ENCODE data around the gene PDZK1IP1.
"Not testable (repeated sequence)": the region's sequence is repeated elsewhere in the genome, so short reads cannot be mapped to it uniquely, and the experiment has no call there.

Gene PDZK1IP1

GRCh38 chr1:47172782-47173181 lies 17.1 kb downstream of the PDZK1IP1 start:
- no peak for TF ChIP-seq CTCF (IDR thresholded peaks at IDR 0.05; ENCODE audit: insufficient read depth, low read depth, low read length, missing control alignments)
- H3K4me3 ChIP-seq (ENCODE audit: low read depth, low read length): no peak overlapping the region
- DNase-seq (ENCODE audit: low read depth): no peak

- no peak for DNase-seq (ENCODE audit: low read depth)
- no peak for TF ChIP-seq CTCF (IDR thresholded peaks at IDR 0.05; ENCODE audit: insufficient read depth, low read depth, low read length, missing control alignments)
- no peak overlapping the region for H3K4me3 ChIP-seq (ENCODE audit: low read depth, low read length)
Measured at GRCh38 chr1:47164552-47164951, 25.3 kb downstream of the PDZK1IP1 start.

GRCh38 chr1:47161298-47162040 lies 28.4 kb downstream of the PDZK1IP1 start:
- no peak overlapping the region for H3K4me3 ChIP-seq (ENCODE audit: low read depth, low read length)
- DNase-seq (ENCODE audit: low read depth): no peak
- TF ChIP-seq CTCF (IDR thresholded peaks at IDR 0.05; ENCODE audit: insufficient read depth, low read depth, low read length, missing control alignments): no peak

GRCh38 chr1:47160716-47161115 lies 29.1 kb downstream of the PDZK1IP1 start:
- H3K4me3 ChIP-seq (ENCODE audit: low read depth, low read length): no peak overlapping the region
- no peak for TF ChIP-seq CTCF (IDR thresholded peaks at IDR 0.05; ENCODE audit: insufficient read depth, low read depth, low read length, missing control alignments)
- DNase-seq (ENCODE audit: low read depth): no peak

- DNase-seq (ENCODE audit: low read depth); H3K4me3 ChIP-seq (ENCODE audit: low read depth, low read length): not testable (repeated sequence)
Measured at GRCh38 chr1:47157957-47158356, 31.9 kb downstream of the PDZK1IP1 start.

GRCh38 chr1:47156457-47156856 lies 33.4 kb downstream of the PDZK1IP1 start:
- H3K4me3 ChIP-seq (ENCODE audit: low read depth, low read length); DNase-seq (ENCODE audit: low read depth): not testable (repeated sequence)

GRCh38 chr1:47149162-47149561 lies 40.7 kb downstream of the PDZK1IP1 start:
- not testable (repeated sequence) for DNase-seq (ENCODE audit: low read depth); H3K4me3 ChIP-seq (ENCODE audit: low read depth, low read length)

GRCh38 chr1:47147047-47147785 lies 42.6 kb downstream of the PDZK1IP1 start:
- no peak for TF ChIP-seq CTCF (IDR thresholded peaks at IDR 0.05; ENCODE audit: insufficient read depth, low read depth, low read length, missing control alignments)
- no peak for DNase-seq (ENCODE audit: low read depth)
- H3K4me3 ChIP-seq (ENCODE audit: low read depth, low read length): no peak overlapping the region

- not testable (repeated sequence) for DNase-seq (ENCODE audit: low read depth); H3K4me3 ChIP-seq (ENCODE audit: low read depth, low read length)
Measured at GRCh38 chr1:47146495-47146894, 43.3 kb downstream of the PDZK1IP1 start.

- H3K4me3 ChIP-seq (ENCODE audit: low read depth, low read length): not testable (repeated sequence)
Measured at GRCh38 chr1:47143654-47144053, 46.2 kb downstream of the PDZK1IP1 start.

GRCh38 chr1:47140358-47140757 lies 49.5 kb downstream of the PDZK1IP1 start:
- not testable (repeated sequence) for H3K4me3 ChIP-seq (ENCODE audit: low read depth, low read length); DNase-seq (ENCODE audit: low read depth)

More at GRCh38 chr1:47143654-47144053, 46.2 kb downstream of the PDZK1IP1 start:
- DNase-seq (ENCODE audit: low read depth): not testable (repeated sequence)

All from GM12865 (cell line).